GM12874 (cell line): ENCODE measurements around the gene PRSS37.

Experiments
- TF ChIP-seq, protein P1 (sequence below): IDR thresholded peaks from 2 replicates; pipeline ENCODE4 v1.5.1; 2011; ENCODE audit warnings: low read depth, mild to moderate bottlenecking, control low read depth, low read length, moderate library complexity; ENCODE audit not compliant: insufficient read depth

The PRSS37 gene, protein sequence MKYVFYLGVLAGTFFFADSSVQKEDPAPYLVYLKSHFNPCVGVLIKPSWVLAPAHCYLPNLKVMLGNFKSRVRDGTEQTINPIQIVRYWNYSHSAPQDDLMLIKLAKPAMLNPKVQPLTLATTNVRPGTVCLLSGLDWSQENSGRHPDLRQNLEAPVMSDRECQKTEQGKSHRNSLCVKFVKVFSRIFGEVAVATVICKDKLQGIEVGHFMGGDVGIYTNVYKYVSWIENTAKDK

DNA sequence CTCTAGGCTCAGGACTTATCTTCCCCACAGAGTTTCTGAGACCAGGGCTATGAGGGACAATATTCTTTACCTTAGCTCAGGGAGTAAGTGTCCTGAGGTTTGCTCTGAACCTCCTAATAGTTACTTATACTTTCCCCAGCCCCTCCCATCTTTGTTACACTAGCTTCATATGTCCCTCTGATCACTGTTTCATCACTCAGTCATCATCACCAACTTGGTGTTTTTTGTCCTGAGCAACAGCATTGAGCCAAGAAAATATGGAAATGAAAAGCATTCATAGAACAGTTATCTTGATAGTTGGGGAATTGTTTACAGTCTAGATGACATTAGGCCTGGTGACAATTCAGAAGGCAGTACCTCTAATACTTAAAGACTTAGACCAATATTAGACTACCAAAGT lies at the start of gene PRSS37:
Gene PRSS37, minus strand, starts transcription at position 101 of the 400 bp plus-strand sequence. CDS start 436 bp downstream, outside the sequence.
- TF ChIP-seq, protein P1, sequence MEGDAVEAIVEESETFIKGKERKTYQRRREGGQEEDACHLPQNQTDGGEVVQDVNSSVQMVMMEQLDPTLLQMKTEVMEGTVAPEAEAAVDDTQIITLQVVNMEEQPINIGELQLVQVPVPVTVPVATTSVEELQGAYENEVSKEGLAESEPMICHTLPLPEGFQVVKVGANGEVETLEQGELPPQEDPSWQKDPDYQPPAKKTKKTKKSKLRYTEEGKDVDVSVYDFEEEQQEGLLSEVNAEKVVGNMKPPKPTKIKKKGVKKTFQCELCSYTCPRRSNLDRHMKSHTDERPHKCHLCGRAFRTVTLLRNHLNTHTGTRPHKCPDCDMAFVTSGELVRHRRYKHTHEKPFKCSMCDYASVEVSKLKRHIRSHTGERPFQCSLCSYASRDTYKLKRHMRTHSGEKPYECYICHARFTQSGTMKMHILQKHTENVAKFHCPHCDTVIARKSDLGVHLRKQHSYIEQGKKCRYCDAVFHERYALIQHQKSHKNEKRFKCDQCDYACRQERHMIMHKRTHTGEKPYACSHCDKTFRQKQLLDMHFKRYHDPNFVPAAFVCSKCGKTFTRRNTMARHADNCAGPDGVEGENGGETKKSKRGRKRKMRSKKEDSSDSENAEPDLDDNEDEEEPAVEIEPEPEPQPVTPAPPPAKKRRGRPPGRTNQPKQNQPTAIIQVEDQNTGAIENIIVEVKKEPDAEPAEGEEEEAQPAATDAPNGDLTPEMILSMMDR, result no peak

DNA sequence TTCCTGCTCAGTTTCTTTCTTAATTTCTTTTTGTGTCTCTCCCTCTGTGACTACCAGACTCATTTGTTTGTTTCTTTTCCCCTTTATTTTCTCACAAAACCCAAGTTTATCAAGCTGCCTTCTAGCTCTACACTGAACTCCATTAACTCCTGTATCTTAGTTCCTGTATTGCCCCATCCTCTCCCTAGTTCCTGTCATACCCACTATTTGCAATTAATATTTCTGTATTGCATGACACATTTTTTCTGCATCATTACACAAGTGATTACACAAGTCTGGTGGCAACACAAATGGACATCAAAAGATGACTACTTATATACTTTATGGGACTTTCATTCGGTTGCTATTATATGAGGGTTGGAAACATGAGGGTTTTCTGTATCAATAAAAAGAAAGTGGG lies 48.0 kb upstream of the PRSS37 start:
- TF ChIP-seq, protein P1, result no peak

DNA sequence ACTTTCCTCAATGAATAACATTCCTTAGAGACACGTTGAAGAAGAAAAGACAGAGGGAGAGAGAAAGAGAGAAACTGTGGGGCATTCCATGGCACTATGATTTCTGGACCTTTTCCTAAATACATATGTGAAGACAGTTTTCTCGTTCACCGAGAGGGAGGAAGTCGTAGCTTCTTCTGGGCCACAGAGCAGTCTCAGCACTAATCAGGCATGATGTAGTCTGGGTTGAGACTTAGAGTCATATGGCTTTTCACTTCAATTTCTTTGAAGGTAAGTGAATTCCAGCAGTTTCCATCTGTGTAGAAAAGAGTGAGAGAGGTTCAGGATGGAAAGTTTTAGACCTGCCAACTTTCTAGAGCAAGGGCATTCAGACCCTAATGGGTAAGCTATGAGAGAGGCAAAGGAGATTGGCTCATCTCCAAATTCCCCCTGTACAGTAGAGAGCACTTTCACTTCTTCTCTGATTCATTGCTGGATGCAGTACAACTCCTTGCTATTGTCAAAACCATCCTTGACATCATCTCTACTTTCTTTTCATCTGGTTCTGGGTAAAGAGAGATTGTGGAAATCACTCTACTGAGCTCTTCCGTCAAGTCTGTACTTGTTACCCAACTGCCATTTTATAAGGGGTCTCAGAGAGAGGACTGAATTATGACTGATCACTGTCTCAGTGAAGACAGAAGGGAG lies 43.4 kb upstream of the PRSS37 start:
- TF ChIP-seq, protein P1, result no peak

- TF ChIP-seq, protein P1, result no peak
Observed at GRCh38 chr7:141880960-141881359, 39.7 kb upstream of the PRSS37 start.

DNA sequence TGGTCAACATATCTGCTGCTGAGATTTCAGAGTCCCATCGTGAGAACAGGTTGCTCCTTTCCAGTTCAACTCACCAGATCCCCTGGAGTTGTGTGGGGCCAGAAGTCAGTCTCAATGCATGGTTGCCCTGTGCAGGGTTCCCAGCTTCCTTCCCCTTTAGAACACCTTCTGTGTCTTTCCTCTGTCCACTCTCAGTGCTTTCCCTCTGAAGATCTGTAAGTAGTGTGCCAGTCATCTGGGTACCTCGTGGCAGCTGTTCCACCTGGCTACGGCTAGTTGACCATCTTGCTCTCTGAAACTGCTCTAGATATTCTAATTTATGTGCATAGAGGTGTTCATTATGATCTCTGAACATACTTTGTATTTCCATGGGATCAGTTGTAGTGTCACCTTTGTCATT lies 36.1 kb upstream of the PRSS37 start:
- TF ChIP-seq, protein P1, result no peak

GRCh38 chr7:141876371-141876770 lies 35.1 kb upstream of the PRSS37 start:
- TF ChIP-seq, protein P1, result no peak

DNA sequence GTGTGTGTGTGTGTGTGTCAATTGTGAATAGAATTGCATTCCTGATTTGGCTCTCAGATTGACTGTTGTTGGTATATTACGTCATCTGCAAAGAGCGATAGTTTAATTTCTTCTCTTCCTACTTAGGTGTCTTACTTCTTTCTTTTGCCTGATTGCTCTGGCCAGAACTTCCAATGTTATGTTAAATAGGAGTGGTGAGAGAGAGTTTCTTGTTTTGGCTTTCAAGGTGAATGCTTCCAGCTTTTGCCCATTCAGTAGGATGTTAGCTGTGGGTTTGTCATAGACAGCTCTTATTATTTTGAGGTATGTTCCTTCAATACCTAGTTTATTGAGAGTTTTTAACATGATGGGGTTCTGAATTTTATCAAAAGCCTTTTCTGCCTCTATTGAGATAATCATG lies 34.2 kb upstream of the PRSS37 start:
- TF ChIP-seq, protein P1, result no peak
